HCT116 (cell line): ENCODE data around the gene LRRC3B. TPM values are rescaled to one million over a fixed set of nuclear protein-coding genes. Genes with fewer than 3 reads are reported as not detected.

Experiments
- ATAC-seq: fragments of 200-7000 bp; cut with Tn5 transposase; 2 replicates; pipeline ENCODE4 v1.9.1; 2020; ENCODE audit warnings: mild to moderate bottlenecking, moderate library complexity
- BruUV-seq: library from RNA; stranded (reverse); fragments of 400-500 nt; replicated peaks from 2 replicates; lab custom pipeline; 2021; lab: Mats Ljungman, UMichigan
- CTCF ChIA-PET: fragments of 300-600 bp; sonication (Branson Sonifier 250); formaldehyde crosslinking; loops from one replicate; lab custom pipeline; 2021; ENCODE audit warnings: antibody characterized with exemption; lab: Charles Lee
- POLR2A ChIA-PET: fragments of 300-600, 350-600 bp; sonication (Branson Sonifier 250); formaldehyde crosslinking; loops from one replicate; lab custom pipeline; 2021; ENCODE audit warnings: antibody characterized with exemption; lab: Charles Lee
- RAD21 ChIA-PET, 2 experiments: fragments of 300-600 bp; sonication (Branson Sonifier 250); formaldehyde crosslinking; loops; one replicate each; lab custom pipeline; 2023; ENCODE audit warnings: low total read pairs in 2 of 2; ENCODE audit not compliant: uncharacterized antibody in 2 of 2, unreplicated experiment in 2 of 2, low non-redundant PET in 1 of 2; lab: Charles Lee
- DNase-seq: peaks from one replicate; pipeline ENCODE4 v3.0.0-alpha.2; 2010; ENCODE audit warnings: low read depth, low spot score
- H2AFZ ChIP-seq: fragments of 200-600 bp; shearing (Covaris generic), sonication (generic); 2 replicates; pipeline ENCODE4 v1.6.1; 2017; ENCODE audit warnings: low read depth, mixed run types, mixed read lengths, antibody characterized with exemption, low read length; ENCODE audit not compliant: poor library complexity, severe bottlenecking
- H3K27ac ChIP-seq: 2 replicates; pipeline ENCODE4 v1.5.1; 2012; ENCODE audit warnings: low read depth, low read length
- H3K27me3 ChIP-seq: fragments of 200-600 bp; sonication (generic); 2 replicates; pipeline ENCODE4 v1.6.1; 2016; ENCODE audit warnings: mixed run types, low read length, mixed read lengths; ENCODE audit not compliant: insufficient read depth
- H3K36me3 ChIP-seq, 2 experiments: fragments of 200-500 bp in 1 of 2; fragments of 200-600 bp in 1 of 2; sonication (Bioruptor generic) in 1 of 2; sonication (generic) in 1 of 2; 2 replicates each; pipeline versions ENCODE4 v1.5.1 to v1.6.1; 2014 to 2016; ENCODE audit warnings: low read length in 2 of 2, inconsistent platforms in 1 of 2, mixed read lengths in 1 of 2, mixed run types in 1 of 2; ENCODE audit not compliant: insufficient read depth in 2 of 2, control insufficient read depth in 1 of 2
- H3K4me1 ChIP-seq, 2 experiments: fragments of 200-600 bp in 1 of 2; sonication (generic) in 1 of 2; 2 replicates each; pipeline versions ENCODE4 v1.5.1 to v1.6.1; 2012 to 2017; ENCODE audit warnings: low read length in 2 of 2, inconsistent platforms in 1 of 2, mild to moderate bottlenecking in 1 of 2, mixed read lengths in 1 of 2, mixed run types in 1 of 2, moderate library complexity in 1 of 2; ENCODE audit not compliant: insufficient read depth in 2 of 2, control insufficient read depth in 1 of 2
- H3K4me2 ChIP-seq: fragments of 200-600 bp; sonication (generic); 2 replicates; pipeline ENCODE4 v1.6.1; 2017; ENCODE audit warnings: mixed run types, low read length, mixed read lengths
- H3K4me3 ChIP-seq, 2 experiments: fragments of 200-600 bp in 1 of 2; sonication (generic) in 1 of 2; replicated peaks in 1 of 2; 2 replicates each; pipeline ENCODE4 v1.5.1; 2011 to 2016; ENCODE audit warnings: low read length in 2 of 2, control low read depth in 1 of 2, low read depth in 1 of 2, mild to moderate bottlenecking in 1 of 2, mixed read lengths in 1 of 2, mixed run types in 1 of 2
- H3K79me2 ChIP-seq: fragments of 200-600 bp; sonication (generic); 2 replicates; pipeline ENCODE4 v1.6.1; 2017; ENCODE audit warnings: mild to moderate bottlenecking, mixed run types, low read length, moderate library complexity, mixed read lengths; ENCODE audit not compliant: insufficient read depth
- H3K9ac ChIP-seq: fragments of 200-600 bp; sonication (generic); 2 replicates; pipeline ENCODE4 v1.6.1; 2016; ENCODE audit warnings: low read length, mixed read lengths
- H3K9me2 ChIP-seq: fragments of 200-600 bp; sonication (generic), shearing (Covaris generic); 2 replicates; pipeline ENCODE4 v1.6.1; 2017; ENCODE audit warnings: mixed run types, mild to moderate bottlenecking, moderate library complexity; ENCODE audit not compliant: insufficient read depth
- H3K9me3 ChIP-seq, 2 experiments: fragments of 200-500 bp in 1 of 2; fragments of 200-600 bp in 1 of 2; sonication (Bioruptor generic) in 1 of 2; sonication (generic) in 1 of 2; 2 replicates each; pipeline ENCODE4 v1.6.1; 2014 to 2017; ENCODE audit warnings: low read length in 2 of 2, mixed read lengths in 2 of 2, inconsistent platforms in 1 of 2, low read depth in 1 of 2, mild to moderate bottlenecking in 1 of 2, mixed run types in 1 of 2, moderate library complexity in 1 of 2; ENCODE audit not compliant: control insufficient read depth in 1 of 2, insufficient read depth in 1 of 2
- H4K20me1 ChIP-seq: fragments of 200-600 bp; sonication (generic), shearing (Covaris generic); 2 replicates; pipeline ENCODE4 v1.6.1; 2017; ENCODE audit warnings: mixed run types, mild to moderate bottlenecking, moderate library complexity; ENCODE audit not compliant: insufficient read depth
- CBX3 ChIP-seq: IDR thresholded peaks from 2 replicates; pipeline ENCODE4 v1.6.1; 2012; ENCODE audit warnings: low read depth
- EGR1 ChIP-seq: IDR thresholded peaks from 2 replicates; pipeline ENCODE4 v1.6.1; 2012; ENCODE audit warnings: low read depth
- EZH2 ChIP-seq: fragments of 200-600 bp; sonication (generic); IDR thresholded peaks from 2 replicates; pipeline ENCODE4 v1.6.1; 2017; ENCODE audit warnings: antibody characterized with exemption, mixed run types
- JUND ChIP-seq: IDR thresholded peaks from 2 replicates; pipeline ENCODE4 v1.6.1; 2012
- POLR2AphosphoS5 ChIP-seq: IDR thresholded peaks from 2 replicates; pipeline ENCODE4 v1.6.1; 2011; ENCODE audit warnings: mild to moderate bottlenecking, low read depth, low read length, moderate library complexity
- RAD21 ChIP-seq: IDR thresholded peaks from 2 replicates; pipeline ENCODE4 v1.6.1; 2012; ENCODE audit warnings: low read depth, mild to moderate bottlenecking
- SP1 ChIP-seq: IDR thresholded peaks from 2 replicates; pipeline ENCODE4 v1.6.1; 2012; ENCODE audit warnings: low read depth
- SRF ChIP-seq: IDR thresholded peaks from 2 replicates; pipeline ENCODE4 v1.6.1; 2012; ENCODE audit warnings: low read depth
- YY1 ChIP-seq: IDR thresholded peaks from 2 replicates; pipeline ENCODE4 v1.6.1; 2011; ENCODE audit warnings: low read length, low read depth, moderate library complexity, mild to moderate bottlenecking; ENCODE audit not compliant: insufficient replicate concordance; ENCODE audit errors: extremely low read depth
- ZFX ChIP-seq: fragments of 450-650 bp; IDR thresholded peaks from 2 replicates; pipeline ENCODE4 v1.6.1; 2017
- ZNF274 ChIP-seq: fragments of 200-500 bp; sonication (Bioruptor generic); IDR thresholded peaks from 2 replicates; pipeline ENCODE4 v1.6.1; 2014; ENCODE audit warnings: mild to moderate bottlenecking, low read depth, low read length, inconsistent platforms
- intact Hi-C: fragments of 100-400 bp; cut with micrococcal nuclease; formaldehyde crosslinking; loops from 2 replicates; pipeline ENCODE4 v1.10.0; 2022
- total RNA-seq: library from RNA; stranded (reverse); gene quantifications from one replicate; pipeline ENCODE4 v1.2.1, GENCODE V29; 2021; ENCODE audit not compliant: unreplicated experiment
- TF ChIP-seq, protein P1 (sequence below): IDR thresholded peaks from 2 replicates; pipeline ENCODE4 v1.6.1; 2012; ENCODE audit warnings: low read depth
- TF ChIP-seq, protein P2 (sequence below), 3 experiments: fragments of 200-600 bp in 1 of 3; sonication (generic) in 1 of 3; IDR thresholded peaks in 2 of 3; conservative IDR thresholded peaks in 1 of 3; 2 replicates each; pipeline ENCODE4 v1.5.1; 2012 to 2017; ENCODE audit warnings: low read depth in 2 of 3, low read length in 2 of 3, antibody characterized with exemption in 1 of 3, borderline replicate concordance in 1 of 3, control low read depth in 1 of 3, mild to moderate bottlenecking in 1 of 3, mixed read lengths in 1 of 3, mixed run types in 1 of 3, moderate library complexity in 1 of 3; ENCODE audit not compliant: insufficient read depth in 1 of 3

LRRC3B gene
- total RNA-seq, 1 experiment from 2014 or later: not detected

DNA sequence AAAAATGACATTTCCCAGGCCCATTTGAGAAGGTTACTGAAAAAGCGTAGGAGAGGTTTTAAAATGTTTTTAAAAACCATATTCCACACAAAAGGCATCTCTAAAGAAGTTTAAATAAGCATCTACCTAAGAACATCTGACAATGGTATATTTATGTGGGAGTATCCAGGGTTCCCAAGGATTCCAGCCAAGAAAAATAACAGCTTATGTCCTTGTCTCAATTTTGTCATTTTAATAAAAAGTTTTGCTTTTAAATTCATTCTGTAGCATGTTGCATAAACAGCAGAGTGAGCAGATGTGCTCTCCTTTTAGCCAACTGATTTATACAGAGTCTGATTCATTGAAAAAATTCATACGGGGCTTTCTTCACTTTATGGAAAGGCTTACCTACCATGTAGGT lies 129.9 kb downstream of the LRRC3B start:
- RAD21 ChIA-PET: no interaction called here
- Histone ChIP-seq H3K4me2 (no peak overlapping the region), H3K4me1 (no peaks in the 10 kb centered on the region), H3K27ac (no peak overlapping the region), H4K20me1 (no peaks in the 10 kb centered on the region), H3K36me3 (no peaks in the 10 kb centered on the region), H3K79me2 (no peaks in the 10 kb centered on the region), H3K9me2 (no peaks in the 10 kb centered on the region), H3K9ac (no peak overlapping the region), H2AFZ (no peak overlapping the region), H3K9me3 (peaks cover 2 to 4% of the 10 kb centered on the region in 2 experiments; a peak in 2 of 4 replicates), H3K27me3 (no peaks in the 10 kb centered on the region), H3K4me3 (no peak overlapping the region)
- intact Hi-C loops: no loop called here
- CTCF ChIA-PET: no interaction called here
- POLR2A ChIA-PET: no interaction called here
- ATAC-seq (no peak), DNase-seq (no peak)
- TF ChIP-seq JUND (no peak), ZNF274 (no peak), CBX3 (no peak), EZH2 (no peak), SP1 (no peak), EGR1 (no peak), YY1 (no peak), SRF (no peak), ZFX (no peak), POLR2AphosphoS5 (no peak), RAD21 (no peak)
- TF ChIP-seq, protein P1, sequence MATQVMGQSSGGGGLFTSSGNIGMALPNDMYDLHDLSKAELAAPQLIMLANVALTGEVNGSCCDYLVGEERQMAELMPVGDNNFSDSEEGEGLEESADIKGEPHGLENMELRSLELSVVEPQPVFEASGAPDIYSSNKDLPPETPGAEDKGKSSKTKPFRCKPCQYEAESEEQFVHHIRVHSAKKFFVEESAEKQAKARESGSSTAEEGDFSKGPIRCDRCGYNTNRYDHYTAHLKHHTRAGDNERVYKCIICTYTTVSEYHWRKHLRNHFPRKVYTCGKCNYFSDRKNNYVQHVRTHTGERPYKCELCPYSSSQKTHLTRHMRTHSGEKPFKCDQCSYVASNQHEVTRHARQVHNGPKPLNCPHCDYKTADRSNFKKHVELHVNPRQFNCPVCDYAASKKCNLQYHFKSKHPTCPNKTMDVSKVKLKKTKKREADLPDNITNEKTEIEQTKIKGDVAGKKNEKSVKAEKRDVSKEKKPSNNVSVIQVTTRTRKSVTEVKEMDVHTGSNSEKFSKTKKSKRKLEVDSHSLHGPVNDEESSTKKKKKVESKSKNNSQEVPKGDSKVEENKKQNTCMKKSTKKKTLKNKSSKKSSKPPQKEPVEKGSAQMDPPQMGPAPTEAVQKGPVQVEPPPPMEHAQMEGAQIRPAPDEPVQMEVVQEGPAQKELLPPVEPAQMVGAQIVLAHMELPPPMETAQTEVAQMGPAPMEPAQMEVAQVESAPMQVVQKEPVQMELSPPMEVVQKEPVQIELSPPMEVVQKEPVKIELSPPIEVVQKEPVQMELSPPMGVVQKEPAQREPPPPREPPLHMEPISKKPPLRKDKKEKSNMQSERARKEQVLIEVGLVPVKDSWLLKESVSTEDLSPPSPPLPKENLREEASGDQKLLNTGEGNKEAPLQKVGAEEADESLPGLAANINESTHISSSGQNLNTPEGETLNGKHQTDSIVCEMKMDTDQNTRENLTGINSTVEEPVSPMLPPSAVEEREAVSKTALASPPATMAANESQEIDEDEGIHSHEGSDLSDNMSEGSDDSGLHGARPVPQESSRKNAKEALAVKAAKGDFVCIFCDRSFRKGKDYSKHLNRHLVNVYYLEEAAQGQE: no peak
- TF ChIP-seq, protein P2, sequence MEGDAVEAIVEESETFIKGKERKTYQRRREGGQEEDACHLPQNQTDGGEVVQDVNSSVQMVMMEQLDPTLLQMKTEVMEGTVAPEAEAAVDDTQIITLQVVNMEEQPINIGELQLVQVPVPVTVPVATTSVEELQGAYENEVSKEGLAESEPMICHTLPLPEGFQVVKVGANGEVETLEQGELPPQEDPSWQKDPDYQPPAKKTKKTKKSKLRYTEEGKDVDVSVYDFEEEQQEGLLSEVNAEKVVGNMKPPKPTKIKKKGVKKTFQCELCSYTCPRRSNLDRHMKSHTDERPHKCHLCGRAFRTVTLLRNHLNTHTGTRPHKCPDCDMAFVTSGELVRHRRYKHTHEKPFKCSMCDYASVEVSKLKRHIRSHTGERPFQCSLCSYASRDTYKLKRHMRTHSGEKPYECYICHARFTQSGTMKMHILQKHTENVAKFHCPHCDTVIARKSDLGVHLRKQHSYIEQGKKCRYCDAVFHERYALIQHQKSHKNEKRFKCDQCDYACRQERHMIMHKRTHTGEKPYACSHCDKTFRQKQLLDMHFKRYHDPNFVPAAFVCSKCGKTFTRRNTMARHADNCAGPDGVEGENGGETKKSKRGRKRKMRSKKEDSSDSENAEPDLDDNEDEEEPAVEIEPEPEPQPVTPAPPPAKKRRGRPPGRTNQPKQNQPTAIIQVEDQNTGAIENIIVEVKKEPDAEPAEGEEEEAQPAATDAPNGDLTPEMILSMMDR (IDR thresholded peaks at IDR 0.05 in 2 of 3, conservative IDR thresholded peaks at IDR 0.05 in 1 of 3; ENCODE audit: borderline replicate concordance in 1 of 3, insufficient read depth in 1 of 3, low read depth in 2 of 3, low read length in 2 of 3): no peak
- no TSS peak for BruUV-seq
